GM20000 (cell line): ENCODE data around the gene OR8D2.

Experiments used
- DNase-seq: peaks from one replicate; pipeline ENCODE4 v3.0.0; 2012; ENCODE audit warnings: low spot score
- CTCF ChIP-seq: IDR thresholded peaks from 2 replicates; pipeline ENCODE4 v1.5.1; 2012; ENCODE audit warnings: mild to moderate bottlenecking, control low read depth; ENCODE audit errors: extremely low read depth, missing control alignments

OR8D2 gene

DNA sequence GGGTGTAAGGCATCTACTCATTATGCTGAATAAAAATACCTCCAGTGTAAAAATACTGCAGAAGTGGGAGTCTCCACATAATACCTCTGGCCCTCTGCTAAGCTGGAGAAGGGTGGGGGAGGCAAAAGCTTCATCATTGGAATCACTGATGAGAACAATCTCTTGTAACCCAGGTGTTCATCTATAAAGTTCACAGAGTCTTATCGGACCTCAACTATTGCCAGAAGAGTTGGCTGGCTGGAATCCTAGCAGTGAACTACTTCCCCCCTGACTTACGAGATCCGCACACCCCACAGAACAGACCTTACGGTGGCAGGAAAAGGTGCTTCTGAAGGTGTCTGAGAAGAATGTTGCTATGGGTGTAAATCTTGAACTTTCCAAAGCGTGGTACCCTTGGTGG is 8.7 kb downstream of the OR8D2 start:
- DNase-seq, result no peak
- no peak for TF ChIP-seq CTCF

- DNase-seq, result no peak
Measured at GRCh38 chr11:124310721-124311120, 9.3 kb downstream of the OR8D2 start.

GRCh38 chr11:124307093-124307492 is 12.9 kb downstream of the OR8D2 start:
- DNase-seq, result no peak
- no peak for TF ChIP-seq CTCF

More at GRCh38 chr11:124310721-124311120, 9.3 kb downstream of the OR8D2 start:
- TF ChIP-seq CTCF, result no peak

- no peak for TF ChIP-seq CTCF
- DNase-seq, result no peak
Measured at GRCh38 chr11:124302347-124303125, 17.5 kb downstream of the OR8D2 start.

GRCh38 chr11:124301548-124301947 is 18.4 kb downstream of the OR8D2 start:
- no peak for TF ChIP-seq CTCF

DNA sequence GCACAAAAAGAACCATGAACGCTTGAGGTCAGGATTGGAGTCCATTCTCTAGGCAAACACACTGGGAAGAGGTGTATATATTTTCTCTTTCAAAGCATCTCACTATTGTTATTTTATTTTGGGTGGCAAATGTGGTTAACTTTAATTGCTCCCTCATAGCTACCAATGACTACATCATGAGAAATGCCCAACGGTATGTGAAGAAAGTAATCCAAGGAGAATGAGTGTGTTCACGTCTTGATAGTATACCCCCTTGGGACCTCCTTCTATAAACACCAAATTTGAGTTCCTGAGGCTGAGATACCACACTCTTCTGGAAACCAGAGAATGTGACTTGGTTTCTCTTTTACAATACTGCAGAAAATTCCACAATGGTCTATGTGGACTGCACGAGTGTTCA is 22.1 kb downstream of the OR8D2 start:
- no peak for DNase-seq
- no peak for TF ChIP-seq CTCF

More at GRCh38 chr11:124301548-124301947, 18.4 kb downstream of the OR8D2 start:
- DNase-seq, result no peak

DNA sequence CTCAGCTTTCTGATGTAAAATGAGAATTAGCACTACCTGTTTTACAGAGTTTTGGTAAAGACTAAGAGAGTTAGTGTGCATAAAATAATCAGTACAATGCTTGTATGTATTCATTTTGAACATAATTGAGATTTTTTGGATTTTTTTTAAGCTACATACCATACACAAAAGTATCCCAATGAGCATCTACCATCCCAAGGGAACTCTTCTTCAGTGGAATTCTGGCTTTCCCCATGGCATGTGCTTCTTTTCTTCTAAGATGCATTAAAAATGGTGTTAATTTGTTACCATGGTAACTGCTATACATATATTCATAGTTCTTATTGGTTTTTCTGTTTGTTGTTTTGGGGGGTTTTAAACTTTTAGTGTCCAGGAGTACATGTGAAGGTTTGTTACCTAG is 24.0 kb downstream of the OR8D2 start:
- DNase-seq, result no peak
- TF ChIP-seq CTCF, result no peak
